Duodenal mucosa (tissue), 2 donors: ENCODE results near the gene CEP128.

Experiments used
- H3K27ac ChIP-seq: one replicate; pipeline ENCODE4 v1.7.0; 2013; ENCODE audit warnings: low read depth, low read length
- H3K27me3 ChIP-seq, 2 donors: one replicate each; pipeline ENCODE4 v1.7.0; 2013; ENCODE audit warnings: low read length in 2 of 2, control low read depth in 1 of 2; ENCODE audit not compliant: insufficient read depth in 2 of 2, control insufficient read depth in 1 of 2
- H3K36me3 ChIP-seq, 2 donors: one replicate each; pipeline ENCODE4 v1.7.0; 2013; ENCODE audit warnings: low read length in 2 of 2, control low read depth in 1 of 2; ENCODE audit not compliant: insufficient read depth in 2 of 2, control insufficient read depth in 1 of 2
- H3K4me1 ChIP-seq, 2 donors: one replicate each; pipeline ENCODE4 v1.7.0; 2013; ENCODE audit warnings: low read length in 2 of 2, control low read depth in 1 of 2; ENCODE audit not compliant: insufficient read depth in 2 of 2, control insufficient read depth in 1 of 2
- H3K4me3 ChIP-seq, 2 donors: one replicate each; pipeline ENCODE4 v1.7.0; 2013; ENCODE audit warnings: low read length in 2 of 2, low read depth in 1 of 2
- H3K9ac ChIP-seq, 2 donors: one replicate each; pipeline ENCODE4 v1.7.0; 2013; ENCODE audit warnings: low read length in 2 of 2, low read depth in 1 of 2
- H3K9me3 ChIP-seq, 2 donors: one replicate each; pipeline ENCODE4 v1.7.0; 2013; ENCODE audit warnings: low read length in 2 of 2, control low read depth in 1 of 2; ENCODE audit not compliant: control insufficient read depth in 1 of 2

Gene CEP128

DNA sequence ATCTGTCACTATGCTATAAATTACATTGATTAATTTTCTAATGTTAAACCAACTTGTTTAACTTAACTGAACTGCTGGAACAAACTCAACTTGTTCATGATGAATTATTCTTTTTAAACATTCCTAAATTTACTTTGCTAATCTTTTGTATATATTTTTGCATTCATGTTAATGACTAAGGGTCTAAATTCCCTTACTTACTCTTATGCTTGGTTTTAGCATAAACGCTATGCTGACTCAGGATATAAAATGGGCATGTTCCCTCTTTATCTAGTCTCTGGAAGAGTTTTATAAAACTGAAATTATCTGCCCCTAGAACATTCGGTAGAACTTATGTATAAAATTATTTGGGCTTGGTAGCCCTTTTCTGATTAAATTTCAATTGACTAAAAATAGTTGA lies 387.4 kb downstream of the CEP128 start:
- no peak overlapping the region for H3K9ac ChIP-seq
- no peaks in the 10 kb centered on the region for H3K4me1 ChIP-seq
- no peaks in the 10 kb centered on the region for H3K27me3 ChIP-seq
- H3K9me3 ChIP-seq: no peaks in the 10 kb centered on the region
- no peak overlapping the region for H3K4me3 ChIP-seq
- H3K27ac ChIP-seq: no peak overlapping the region
- H3K36me3 ChIP-seq: no peaks in the 10 kb centered on the region

DNA sequence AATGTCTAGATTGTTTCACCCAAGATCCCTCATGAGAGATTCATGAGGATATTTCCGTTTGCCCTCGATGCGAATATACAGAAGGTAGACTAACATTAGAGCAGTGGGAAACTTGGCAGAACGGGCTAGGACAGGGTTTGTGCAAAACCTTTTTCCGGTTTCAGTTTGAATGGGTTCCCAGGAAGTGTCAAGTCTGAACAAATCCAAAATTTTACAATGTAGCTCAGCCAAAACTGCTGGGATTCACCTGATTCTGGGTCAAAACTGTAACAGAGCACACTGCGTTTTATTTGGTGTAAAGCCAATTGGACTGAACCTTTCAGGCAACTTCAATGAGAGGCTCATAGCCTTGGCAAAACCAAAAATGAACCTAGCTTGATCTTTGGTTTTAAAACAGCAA lies 392.4 kb downstream of the CEP128 start:
- Histone ChIP-seq H3K27ac (no peak overlapping the region), H3K4me1 (no peaks in the 10 kb centered on the region), H3K4me3 (no peak overlapping the region), H3K9me3 (no peaks in the 10 kb centered on the region), H3K9ac (no peak overlapping the region), H3K36me3 (no peaks in the 10 kb centered on the region), H3K27me3 (no peaks in the 10 kb centered on the region)

DNA sequence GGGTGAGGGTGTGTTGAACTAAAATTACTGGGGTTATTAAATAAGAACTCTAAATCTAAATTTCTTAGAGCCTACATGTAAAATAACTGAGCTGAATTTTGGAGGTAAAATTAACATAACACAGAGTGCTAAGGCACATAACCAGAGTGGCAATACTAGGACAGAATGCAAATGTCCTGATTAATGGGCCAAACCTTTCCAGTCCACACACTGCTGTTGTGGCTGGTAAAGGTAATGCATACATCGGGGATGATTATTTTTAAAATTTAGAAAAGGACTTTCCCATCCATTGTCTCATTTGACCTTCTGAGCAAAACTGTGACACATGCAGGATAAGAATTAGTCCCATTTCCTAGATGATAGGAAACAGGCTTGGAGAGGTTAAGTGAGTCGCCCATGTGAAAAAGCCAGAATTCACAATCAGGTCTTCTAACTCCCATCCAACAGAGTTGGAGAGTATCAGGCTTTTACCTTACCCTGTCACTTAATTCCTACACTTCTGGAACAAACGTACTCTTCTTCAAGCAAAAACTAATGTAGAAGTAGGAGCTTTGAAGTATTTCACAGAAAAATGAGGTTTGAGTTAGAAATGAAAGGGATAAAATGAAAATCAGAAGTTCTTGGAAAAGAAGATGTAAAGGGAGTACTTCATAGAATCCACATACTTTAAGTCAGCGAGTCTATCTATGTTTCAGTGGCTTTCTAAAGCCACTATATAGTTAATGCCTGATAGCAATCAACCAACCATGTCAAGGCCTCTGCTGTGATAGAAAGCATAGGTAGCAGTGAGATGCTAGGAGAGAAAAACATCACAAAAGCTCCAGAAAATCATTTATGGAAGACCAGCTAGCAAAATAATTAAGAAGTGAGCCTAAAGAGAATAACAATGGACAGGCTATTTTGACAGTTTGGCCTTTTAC lies 395.3 kb downstream of the CEP128 start:
- Histone ChIP-seq H3K4me3 (no peak overlapping the region), H3K27ac (no peak overlapping the region), H3K36me3 (no peaks in the 10 kb centered on the region), H3K27me3 (no peaks in the 10 kb centered on the region), H3K9me3 (no peaks in the 10 kb centered on the region), H3K4me1 (no peaks in the 10 kb centered on the region), H3K9ac (no peak overlapping the region)

DNA sequence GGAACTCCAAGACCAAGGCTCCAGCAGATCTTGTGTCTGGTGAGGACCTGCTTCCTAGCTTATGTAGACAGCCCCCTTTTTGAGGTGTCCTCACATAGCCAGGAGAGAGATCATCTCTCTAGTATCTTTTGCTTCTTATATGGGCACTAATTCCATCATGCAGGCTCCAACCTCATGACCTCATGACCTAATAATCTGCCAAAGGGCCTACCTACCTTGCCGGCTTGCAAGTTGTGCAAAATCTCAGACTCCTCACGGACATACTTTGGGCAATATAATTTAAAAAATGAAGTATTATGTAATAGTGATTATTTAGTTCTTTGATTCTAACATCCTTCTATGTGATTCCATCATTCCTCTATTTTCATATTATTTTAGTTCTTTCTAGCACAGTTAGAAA lies 397.2 kb downstream of the CEP128 start:
- Histone ChIP-seq H3K4me3 (no peak overlapping the region), H3K4me1 (no peaks in the 10 kb centered on the region)

DNA sequence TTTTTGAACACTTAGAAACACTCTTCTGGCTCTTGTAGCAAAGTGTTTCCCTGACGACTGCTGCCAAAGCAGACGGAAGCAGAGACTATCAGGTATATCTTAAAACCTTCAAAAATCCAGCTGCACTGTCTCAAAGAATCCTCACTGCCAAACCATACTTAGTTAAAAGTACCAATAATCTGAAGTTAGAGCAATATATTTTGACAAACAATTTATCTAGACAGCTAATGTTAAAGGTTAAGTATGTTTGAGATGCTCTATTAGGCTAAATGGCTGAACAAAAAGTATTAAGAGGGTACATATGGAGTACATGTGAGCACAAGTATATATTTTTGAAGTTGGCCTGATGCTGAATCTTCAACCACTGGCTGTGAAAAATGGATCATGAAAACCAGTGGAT lies 398.3 kb downstream of the CEP128 start:
- no peaks in the 10 kb centered on the region for H3K9me3 ChIP-seq
- no peaks in the 10 kb centered on the region for H3K4me1 ChIP-seq
- H3K9ac ChIP-seq: no peak overlapping the region
- no peak overlapping the region for H3K27ac ChIP-seq
- no peaks in the 10 kb centered on the region for H3K27me3 ChIP-seq
- no peaks in the 10 kb centered on the region for H3K36me3 ChIP-seq
- no peak overlapping the region for H3K4me3 ChIP-seq

More for the DNA sequence above, 397.2 kb downstream of the CEP128 start:
- no peaks in the 10 kb centered on the region for H3K36me3 ChIP-seq
- no peaks in the 10 kb centered on the region for H3K27me3 ChIP-seq
- no peaks in the 10 kb centered on the region for H3K9me3 ChIP-seq
- H3K9ac ChIP-seq: no peak overlapping the region
- H3K27ac ChIP-seq: no peak overlapping the region

DNA sequence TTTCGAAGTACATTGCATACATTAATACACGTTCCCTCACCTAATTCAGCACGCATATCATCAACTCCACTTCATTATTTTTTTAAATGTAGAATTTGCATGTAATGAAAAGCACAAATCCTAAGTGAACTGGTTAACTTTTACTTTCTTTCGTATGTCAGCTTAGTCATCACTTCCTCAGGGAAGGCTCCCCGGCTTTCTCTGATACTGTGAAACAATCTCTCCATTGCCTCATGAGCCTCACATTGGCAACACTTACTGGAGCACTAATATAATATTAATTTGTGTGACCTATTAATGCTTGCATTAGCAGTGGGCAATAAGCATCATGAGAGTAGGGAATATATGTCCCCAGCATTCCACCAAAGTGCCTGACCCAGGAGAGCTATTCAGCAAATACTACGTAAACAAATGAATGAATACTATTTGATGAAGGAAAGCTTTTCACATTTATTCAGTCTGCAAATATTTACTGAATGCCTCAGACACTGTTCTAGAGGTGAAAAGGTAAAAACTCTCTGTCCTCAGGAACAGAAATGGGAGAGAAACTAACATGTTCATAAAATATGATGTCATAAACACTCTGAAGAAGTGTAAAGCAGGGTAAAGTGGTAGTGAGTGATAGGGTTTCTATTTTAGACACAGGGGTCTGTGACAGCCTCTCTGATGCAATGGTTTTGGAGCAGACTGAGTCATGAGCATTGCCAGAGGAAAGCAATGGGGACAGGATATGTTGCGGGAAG lies 402.7 kb downstream of the CEP128 start:
- Histone ChIP-seq H3K27ac (no peak overlapping the region), H3K9ac (no peak overlapping the region), H3K4me3 (no peak overlapping the region), H3K36me3 (no peaks in the 10 kb centered on the region), H3K4me1 (no peaks in the 10 kb centered on the region), H3K9me3 (no peaks in the 10 kb centered on the region), H3K27me3 (no peaks in the 10 kb centered on the region)

DNA sequence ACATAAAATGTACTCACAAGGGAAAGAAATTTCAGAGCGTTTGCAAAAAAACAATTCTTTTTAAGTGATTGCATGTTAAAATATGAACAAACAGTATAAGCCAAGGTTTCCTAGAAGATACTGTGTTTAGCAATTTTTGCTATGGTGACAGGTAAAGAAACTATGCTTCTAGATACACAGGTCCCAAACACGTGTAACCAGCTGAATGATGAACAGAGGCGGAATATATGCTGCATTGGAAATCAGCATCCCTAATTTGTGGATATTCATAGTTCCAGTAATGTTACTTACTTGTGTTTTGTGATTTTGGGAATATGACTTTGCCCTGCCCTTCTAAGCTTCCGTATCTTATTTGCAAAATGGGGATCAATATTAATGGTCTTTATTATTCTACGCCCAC lies 403.9 kb downstream of the CEP128 start:
- Histone ChIP-seq H3K27me3 (no peaks in the 10 kb centered on the region), H3K27ac (no peak overlapping the region), H3K4me1 (no peaks in the 10 kb centered on the region), H3K9me3 (no peaks in the 10 kb centered on the region), H3K4me3 (no peak overlapping the region), H3K36me3 (no peaks in the 10 kb centered on the region), H3K9ac (no peak overlapping the region)

DNA sequence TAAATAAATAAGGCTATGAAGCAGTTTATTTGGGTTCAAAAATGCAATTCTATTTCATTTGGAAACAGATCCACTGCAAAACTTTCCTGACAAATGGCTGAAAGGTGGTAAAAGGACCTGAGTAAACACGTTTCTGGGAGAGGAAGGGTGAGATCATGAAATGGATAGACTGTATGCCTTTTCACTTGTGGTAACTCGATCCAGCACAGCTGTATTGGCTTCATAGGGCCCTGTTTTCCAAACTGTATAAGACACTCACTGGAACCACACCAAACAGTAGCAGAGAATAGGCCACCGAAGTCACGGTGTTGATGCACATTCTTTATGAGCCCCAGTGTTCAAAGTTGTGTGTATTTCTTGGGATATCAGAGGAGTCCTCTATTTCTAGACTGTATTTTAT lies 405.1 kb downstream of the CEP128 start:
- no peaks in the 10 kb centered on the region for H3K4me1 ChIP-seq
- H3K36me3 ChIP-seq: no peaks in the 10 kb centered on the region
- no peak overlapping the region for H3K27ac ChIP-seq

DNA sequence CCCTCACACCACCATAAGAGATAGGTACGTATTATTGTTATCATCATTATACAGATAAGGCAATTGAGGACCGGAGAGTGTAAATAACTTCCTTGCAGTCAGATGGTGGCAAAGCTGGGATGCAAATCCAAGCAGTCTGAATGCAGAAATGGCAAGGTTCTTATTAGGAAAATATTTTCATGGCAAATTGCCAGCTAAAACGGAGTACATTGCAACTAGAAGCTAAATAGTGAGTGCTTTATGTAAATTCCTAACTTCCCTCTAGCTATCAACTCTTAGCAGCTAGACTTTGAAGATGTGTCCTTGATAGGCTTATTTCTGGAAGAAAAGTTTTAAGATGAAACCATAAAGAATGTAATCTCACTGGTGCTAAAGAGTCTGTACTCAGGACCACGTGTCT lies 406.4 kb downstream of the CEP128 start:
- Histone ChIP-seq H3K27me3 (no peaks in the 10 kb centered on the region), H3K36me3 (no peaks in the 10 kb centered on the region), H3K27ac (no peak overlapping the region), H3K4me3 (no peak overlapping the region), H3K4me1 (no peaks in the 10 kb centered on the region), H3K9ac (no peak overlapping the region), H3K9me3 (no peaks in the 10 kb centered on the region)

More for the DNA sequence above, 405.1 kb downstream of the CEP128 start:
- Histone ChIP-seq H3K27me3 (no peaks in the 10 kb centered on the region), H3K4me3 (no peak overlapping the region), H3K9ac (no peak overlapping the region), H3K9me3 (no peaks in the 10 kb centered on the region)

DNA sequence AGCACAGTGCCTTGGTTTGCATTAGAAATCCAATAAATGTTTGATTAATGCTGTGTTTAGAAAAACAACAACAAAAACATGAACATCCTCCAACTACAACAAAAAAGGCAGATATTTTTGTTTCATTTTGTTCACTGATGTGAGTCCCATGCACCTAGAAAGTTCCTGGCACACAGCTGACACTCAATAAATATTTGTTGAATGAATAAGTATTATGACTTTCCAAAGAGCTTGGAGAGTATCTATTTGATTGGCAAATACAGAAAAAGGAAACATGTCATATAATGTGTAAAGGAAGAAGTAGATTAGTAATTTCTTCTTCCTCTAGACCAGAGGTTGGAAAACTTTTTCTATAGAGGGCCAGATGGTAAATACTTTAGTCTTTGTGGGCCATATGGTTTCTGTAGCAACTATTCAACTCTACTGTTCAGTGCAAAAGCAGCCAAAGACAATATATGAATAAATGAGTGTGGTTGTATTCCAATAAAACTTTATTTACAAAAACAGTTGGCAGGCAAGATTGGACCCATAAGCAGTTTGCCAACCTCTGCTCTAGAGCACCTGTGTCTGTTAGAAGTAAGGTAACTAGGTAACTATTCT lies 417.9 kb downstream of the CEP128 start:
- no peak overlapping the region for H3K9ac ChIP-seq
- no peaks in the 10 kb centered on the region for H3K9me3 ChIP-seq
- no peaks in the 10 kb centered on the region for H3K36me3 ChIP-seq
- H3K4me3 ChIP-seq: no peak overlapping the region
- H3K4me1 ChIP-seq: no peaks in the 10 kb centered on the region
- no peak overlapping the region for H3K27ac ChIP-seq
- no peaks in the 10 kb centered on the region for H3K27me3 ChIP-seq
